MM.1S (cell line): Measurements from ENCODE around the gene OR4D1.

Source experiments
- DNase-seq: peaks from one replicate; pipeline ENCODE4 v3.0.0-alpha.2; 2015
- H2AFZ ChIP-seq: fragments of 300-600 bp; sonication (generic); 2 replicates; pipeline ENCODE4 v1.6.0; 2016; ENCODE audit warnings: antibody characterized with exemption, low read length
- H3F3A ChIP-seq: fragments of 300-600 bp; sonication (generic); 2 replicates; pipeline ENCODE4 v1.6.1; 2016; ENCODE audit warnings: mild to moderate bottlenecking, antibody characterized with exemption, low read length, moderate library complexity, mixed read lengths; ENCODE audit not compliant: insufficient read depth
- H3K27ac ChIP-seq: fragments of 300-600 bp; sonication (generic); 2 replicates; pipeline ENCODE4 v1.5.1; 2016; ENCODE audit warnings: mild to moderate bottlenecking, low read length
- H3K27me3 ChIP-seq: fragments of 300-600 bp; sonication (generic); replicated peaks from 2 replicates; pipeline ENCODE4 v1.6.0; 2016; ENCODE audit warnings: low read length; ENCODE audit not compliant: insufficient read depth
- H3K36me3 ChIP-seq: fragments of 300-600 bp; sonication (generic); replicated peaks from 2 replicates; pipeline ENCODE4 v1.6.1; 2016; ENCODE audit warnings: mild to moderate bottlenecking, low read length, mixed read lengths; ENCODE audit not compliant: insufficient read depth
- H3K4me1 ChIP-seq: fragments of 300-600 bp; sonication (generic); 2 replicates; pipeline ENCODE4 v1.6.1; 2016; ENCODE audit warnings: low read length, mixed read lengths
- H3K4me2 ChIP-seq: fragments of 300-600 bp; sonication (generic); 2 replicates; pipeline ENCODE4 v1.6.0; 2016; ENCODE audit warnings: low read depth, low read length
- H3K4me3 ChIP-seq: fragments of 300-600 bp; sonication (generic); 2 replicates; pipeline ENCODE4 v1.5.1; 2016; ENCODE audit warnings: low read length, mixed read lengths
- H3K79me2 ChIP-seq: fragments of 300-600 bp; sonication (generic); 2 replicates; pipeline ENCODE4 v1.6.1; 2016; ENCODE audit warnings: mixed run types, low read length, mixed read lengths
- H3K9ac ChIP-seq: fragments of 300-600 bp; sonication (generic); 2 replicates; pipeline ENCODE4 v1.6.1; 2016; ENCODE audit warnings: low read length, mixed read lengths
- H3K9me2 ChIP-seq: fragments of 300-600 bp; sonication (generic); replicated peaks from 2 replicates; pipeline ENCODE4 v1.6.1; 2016; ENCODE audit warnings: mild to moderate bottlenecking, low read length, mixed read lengths; ENCODE audit not compliant: insufficient read depth
- H3K9me3 ChIP-seq: fragments of 300-600 bp; sonication (generic); replicated peaks from 2 replicates; pipeline ENCODE4 v1.6.1; 2016; ENCODE audit warnings: mild to moderate bottlenecking, low read length, mixed read lengths; ENCODE audit not compliant: insufficient read depth
- H4K20me1 ChIP-seq: fragments of 300-600 bp; sonication (generic); 2 replicates; pipeline ENCODE4 v1.6.1; 2016; ENCODE audit warnings: mild to moderate bottlenecking, low read length, moderate library complexity, mixed read lengths; ENCODE audit not compliant: insufficient read depth
- EZH2 ChIP-seq: fragments of 300-600 bp; sonication (generic); optimal IDR thresholded peaks from 2 replicates; pipeline ENCODE3; 2017; ENCODE audit warnings: low read depth, mild to moderate bottlenecking, antibody characterized with exemption, low read length, mixed read lengths
- EZH2phosphoT487 ChIP-seq: fragments of 300-600 bp; sonication (generic); IDR thresholded peaks from 2 replicates; pipeline ENCODE4 v1.6.1; 2018; ENCODE audit warnings: antibody characterized with exemption, low read length
- TF ChIP-seq, protein P1 (sequence below): fragments of 300-600 bp; sonication (generic); IDR thresholded peaks from 2 replicates; pipeline ENCODE4 v1.5.1; 2016; ENCODE audit warnings: antibody characterized with exemption, low read length, mixed read lengths

OR4D1 gene

DNA sequence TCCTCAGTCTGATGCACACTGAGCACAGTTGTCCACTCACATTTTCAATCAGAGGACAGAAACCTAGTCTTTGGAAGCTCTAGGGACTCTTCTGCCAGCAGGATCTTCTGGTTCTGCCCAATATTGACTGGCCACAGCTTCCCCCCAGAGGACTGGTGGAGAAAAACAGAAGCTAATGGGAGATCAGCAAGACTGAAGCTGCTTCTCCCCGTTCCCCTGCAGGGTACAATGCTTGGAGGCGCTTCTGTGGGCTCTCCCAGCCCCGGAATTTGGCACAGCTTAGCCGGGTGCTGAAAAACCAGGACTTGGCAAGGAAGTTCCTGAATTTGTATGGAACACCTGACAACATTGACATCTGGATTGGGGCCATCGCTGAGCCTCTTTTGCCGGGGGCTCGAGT is 54.7 kb downstream of the OR4D1 start:
- TF ChIP-seq, protein P1, sequence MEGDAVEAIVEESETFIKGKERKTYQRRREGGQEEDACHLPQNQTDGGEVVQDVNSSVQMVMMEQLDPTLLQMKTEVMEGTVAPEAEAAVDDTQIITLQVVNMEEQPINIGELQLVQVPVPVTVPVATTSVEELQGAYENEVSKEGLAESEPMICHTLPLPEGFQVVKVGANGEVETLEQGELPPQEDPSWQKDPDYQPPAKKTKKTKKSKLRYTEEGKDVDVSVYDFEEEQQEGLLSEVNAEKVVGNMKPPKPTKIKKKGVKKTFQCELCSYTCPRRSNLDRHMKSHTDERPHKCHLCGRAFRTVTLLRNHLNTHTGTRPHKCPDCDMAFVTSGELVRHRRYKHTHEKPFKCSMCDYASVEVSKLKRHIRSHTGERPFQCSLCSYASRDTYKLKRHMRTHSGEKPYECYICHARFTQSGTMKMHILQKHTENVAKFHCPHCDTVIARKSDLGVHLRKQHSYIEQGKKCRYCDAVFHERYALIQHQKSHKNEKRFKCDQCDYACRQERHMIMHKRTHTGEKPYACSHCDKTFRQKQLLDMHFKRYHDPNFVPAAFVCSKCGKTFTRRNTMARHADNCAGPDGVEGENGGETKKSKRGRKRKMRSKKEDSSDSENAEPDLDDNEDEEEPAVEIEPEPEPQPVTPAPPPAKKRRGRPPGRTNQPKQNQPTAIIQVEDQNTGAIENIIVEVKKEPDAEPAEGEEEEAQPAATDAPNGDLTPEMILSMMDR = no peak
- no peak for TF ChIP-seq EZH2phosphoT487
- no peak for TF ChIP-seq EZH2
- H3K9me2 ChIP-seq = no peaks in the 10 kb centered on the region
- DNase-seq = no peak

DNA sequence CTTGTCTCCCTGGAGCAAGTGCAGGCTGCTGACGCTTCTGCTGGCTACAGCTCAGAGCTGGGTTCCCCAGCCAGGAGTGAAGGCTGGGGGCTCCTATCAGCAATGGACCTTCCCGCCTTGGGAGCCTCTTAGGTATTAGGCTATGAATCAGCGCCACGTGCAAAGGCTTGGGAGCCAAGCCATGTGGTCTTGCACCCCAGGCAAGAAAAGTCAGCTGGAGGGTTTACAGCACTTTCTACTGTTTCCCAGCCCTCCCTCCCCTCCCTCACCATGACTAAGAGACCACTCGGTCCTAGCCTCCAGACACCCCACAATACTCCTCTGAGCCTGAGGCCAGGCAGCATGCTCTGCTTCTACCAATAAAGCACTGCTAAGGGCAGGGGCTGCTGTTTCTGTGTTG is 56.6 kb downstream of the OR4D1 start:
- Histone ChIP-seq H3K9ac (no peak overlapping the region), H3K4me2 (no peak overlapping the region), H2AFZ (no peak overlapping the region), H3K4me3 (no peak overlapping the region), H3K27ac (no peak overlapping the region), H3K79me2 (no peaks in the 10 kb centered on the region), H3K27me3 (peaks cover 29% of the 10 kb centered on the region), H4K20me1 (no peaks in the 10 kb centered on the region), H3K4me1 (no peaks in the 10 kb centered on the region), H3F3A (no peaks in the 10 kb centered on the region), H3K36me3 (no peaks in the 10 kb centered on the region), H3K9me2 (no peaks in the 10 kb centered on the region), H3K9me3 (no peaks in the 10 kb centered on the region)
- TF ChIP-seq, protein P1 = no peak
- TF ChIP-seq EZH2phosphoT487 (no peak), EZH2 (no peak)
- DNase-seq = no peak

More for the DNA sequence above, 54.7 kb downstream of the OR4D1 start:
- Histone ChIP-seq H3K36me3 (no peaks in the 10 kb centered on the region), H3F3A (no peaks in the 10 kb centered on the region), H3K9ac (no peak overlapping the region), H3K79me2 (no peaks in the 10 kb centered on the region), H3K27ac (no peak overlapping the region), H3K9me3 (no peaks in the 10 kb centered on the region), H3K27me3 (peaks cover 48% of the 10 kb centered on the region), H3K4me3 (no peak overlapping the region), H3K4me2 (no peak overlapping the region), H4K20me1 (no peaks in the 10 kb centered on the region), H2AFZ (no peak overlapping the region), H3K4me1 (no peaks in the 10 kb centered on the region)

DNA sequence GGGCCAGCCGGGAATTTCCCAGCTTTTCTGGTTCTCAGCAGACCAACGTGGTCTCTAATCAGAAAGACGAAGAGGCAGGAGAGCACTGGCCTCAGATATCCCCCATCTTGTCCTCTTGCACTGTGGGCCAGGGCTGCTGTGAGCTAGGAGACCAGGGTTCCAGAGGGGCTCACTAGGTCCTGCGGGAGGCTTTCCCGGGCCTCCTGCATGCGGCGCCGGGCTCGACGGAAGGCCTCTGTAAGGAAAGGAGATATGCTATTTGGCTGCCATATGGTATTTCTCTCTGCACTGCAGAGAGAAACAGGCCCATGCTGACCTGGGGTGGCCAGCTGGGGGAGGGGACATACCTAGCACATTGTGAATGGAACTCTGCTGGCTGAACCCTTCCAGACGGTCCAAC is 57.8 kb downstream of the OR4D1 start:
- TF ChIP-seq EZH2phosphoT487 (no peak), EZH2 (no peak)
- TF ChIP-seq, protein P1 = no peak
- no peak overlapping the region for H3K27ac ChIP-seq
- H3K4me2 ChIP-seq = no peak overlapping the region
- no peak for DNase-seq
- H3K4me1 ChIP-seq = no peaks in the 10 kb centered on the region
- peaks cover 19% of the 10 kb centered on the region for H3K27me3 ChIP-seq
- H3K9me3 ChIP-seq = no peaks in the 10 kb centered on the region
- H3K9ac ChIP-seq = no peak overlapping the region
- H3K9me2 ChIP-seq = no peaks in the 10 kb centered on the region
- no peaks in the 10 kb centered on the region for H3F3A ChIP-seq
- no peaks in the 10 kb centered on the region for H4K20me1 ChIP-seq
- no peaks in the 10 kb centered on the region for H3K36me3 ChIP-seq
- H3K4me3 ChIP-seq = no peak overlapping the region
- H2AFZ ChIP-seq = no peak overlapping the region
- no peaks in the 10 kb centered on the region for H3K79me2 ChIP-seq
